HUES64 (cell line): ENCODE data around the gene EPHA3.

ENCODE experiments used
- H3K27ac ChIP-seq: 2 replicates; pipeline ENCODE4 v1.7.0; 2013; ENCODE audit warnings: low read depth, low read length, inconsistent platforms
- H3K27me3 ChIP-seq: 2 replicates; pipeline ENCODE4 v1.6.1; 2013; ENCODE audit warnings: mild to moderate bottlenecking, low read length; ENCODE audit not compliant: insufficient read depth
- H3K36me3 ChIP-seq: 2 replicates; pipeline ENCODE4 v1.6.1; 2013; ENCODE audit warnings: mild to moderate bottlenecking, low read length; ENCODE audit not compliant: insufficient read depth
- H3K4me1 ChIP-seq: 2 replicates; pipeline ENCODE4 v1.6.1; 2013; ENCODE audit warnings: mild to moderate bottlenecking, low read length, moderate library complexity; ENCODE audit not compliant: insufficient read depth
- H3K4me3 ChIP-seq: 2 replicates; pipeline ENCODE4 v1.5.1; 2013; ENCODE audit warnings: mild to moderate bottlenecking, low read length, moderate library complexity
- H3K9ac ChIP-seq: 2 replicates; pipeline ENCODE4 v1.6.1; 2013; ENCODE audit warnings: mild to moderate bottlenecking, low read depth, low read length
- H3K9me3 ChIP-seq: 2 replicates; pipeline ENCODE4 v1.6.1; 2013; ENCODE audit warnings: low read depth, low read length; ENCODE audit not compliant: insufficient read depth
- WGBS: fragments of 150-250, 120-280 bp; methylation state at CpG from one replicate; pipeline ENCODE4 v1.1.7; 2013; ENCODE audit warnings: missing lambda C conversion rate; 5-methylcytosine and 5-hydroxymethylcytosine counted together

The EPHA3 gene

GRCh38 chr3:89234620-89235019, 127.2 kb downstream of the EPHA3 start:
- Histone ChIP-seq H3K9ac (no peak overlapping the region), H3K27ac (no peak overlapping the region), H3K4me3 (no peak overlapping the region), H3K4me1 (peaks cover 10% of the 10 kb centered on the region), H3K9me3 (no peaks in the 10 kb centered on the region), H3K27me3 (no peaks in the 10 kb centered on the region), H3K36me3 (no peaks in the 10 kb centered on the region)

GRCh38 chr3:89238846-89239245, 131.4 kb downstream of the EPHA3 start:
- WGBS = 96% methylated on average over 2 of the region's 2 CpGs
- Histone ChIP-seq H3K27me3 (no peaks in the 10 kb centered on the region), H3K9me3 (no peaks in the 10 kb centered on the region), H3K27ac (no peak overlapping the region), H3K4me3 (no peak overlapping the region), H3K4me1 (peaks cover 12% of the 10 kb centered on the region), H3K36me3 (no peaks in the 10 kb centered on the region), H3K9ac (no peak overlapping the region)

GRCh38 chr3:89239774-89240173, 132.4 kb downstream of the EPHA3 start:
- no peaks in the 10 kb centered on the region for H3K9me3 ChIP-seq
- no CpG with 5 or more reads among the region's 1 CpG for WGBS

DNA sequence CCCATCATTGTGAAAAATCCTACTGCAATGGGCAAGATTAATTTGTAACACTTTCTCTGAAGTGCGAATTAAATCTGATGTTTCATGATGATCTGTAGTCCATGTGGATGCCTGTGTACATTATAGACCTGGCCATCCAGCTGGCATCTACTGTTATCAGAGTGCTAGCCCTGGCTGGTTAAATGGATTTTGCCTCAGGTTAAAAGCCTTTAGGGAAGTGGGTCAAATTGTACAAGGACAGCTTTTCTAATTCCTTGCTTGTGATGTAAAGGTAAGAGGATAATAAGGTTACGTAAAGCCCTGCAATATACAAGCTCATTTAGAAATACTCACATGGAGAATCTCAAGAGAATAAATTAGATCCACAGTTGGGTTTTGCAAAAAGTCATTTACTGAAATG, 138.2 kb downstream of the EPHA3 start:
- Histone ChIP-seq H3K27ac (peak overlapping the region; percentile 83), H3K9ac (no peak overlapping the region), H3K27me3 (no peaks in the 10 kb centered on the region), H3K4me1 (peaks cover 23% of the 10 kb centered on the region), H3K4me3 (no peak overlapping the region), H3K36me3 (no peaks in the 10 kb centered on the region), H3K9me3 (no peaks in the 10 kb centered on the region)
- WGBS = 96% methylated on average over 1 of the region's 2 CpGs

More at GRCh38 chr3:89239774-89240173, 132.4 kb downstream of the EPHA3 start:
- Histone ChIP-seq H3K9ac (no peak overlapping the region), H3K4me1 (peaks cover 13% of the 10 kb centered on the region), H3K27ac (no peak overlapping the region), H3K4me3 (no peak overlapping the region), H3K36me3 (no peaks in the 10 kb centered on the region), H3K27me3 (no peaks in the 10 kb centered on the region)

GRCh38 chr3:89246326-89246725, 138.9 kb downstream of the EPHA3 start:
- H3K9ac ChIP-seq = no peak overlapping the region
- WGBS = no CpG with 5 or more reads among the region's 1 CpG
- no peak overlapping the region for H3K4me3 ChIP-seq
- no peaks in the 10 kb centered on the region for H3K36me3 ChIP-seq
- no peaks in the 10 kb centered on the region for H3K27me3 ChIP-seq
- no peaks in the 10 kb centered on the region for H3K9me3 ChIP-seq
- peak overlapping the region; percentile 83; the same call in 1 of the 2 replicates for H3K27ac ChIP-seq
- H3K4me1 ChIP-seq = peaks cover 22% of the 10 kb centered on the region

GRCh38 chr3:89250742-89251141, 143.3 kb downstream of the EPHA3 start:
- no peak overlapping the region for H3K27ac ChIP-seq

DNA sequence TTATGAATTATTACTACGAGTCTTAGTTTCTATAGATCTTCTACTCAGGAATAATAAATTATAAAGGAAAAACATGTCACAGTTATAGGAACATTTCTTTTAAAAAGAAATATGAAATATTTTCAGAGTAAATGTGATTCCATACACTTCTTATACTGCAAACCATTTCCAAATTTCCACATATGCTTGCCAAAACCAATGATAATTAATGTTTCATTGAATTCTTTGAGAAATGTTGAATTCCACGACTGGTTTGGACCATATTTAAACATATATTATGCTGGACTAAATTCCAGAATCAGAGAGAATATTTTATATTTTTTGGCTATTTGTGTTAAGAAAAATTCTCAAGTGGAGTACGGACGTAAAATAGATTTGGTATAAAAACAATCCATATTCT, 144.6 kb downstream of the EPHA3 start:
- WGBS = 100% methylated on average over 1 of the region's 4 CpGs

More at GRCh38 chr3:89250742-89251141, 143.3 kb downstream of the EPHA3 start:
- no peak overlapping the region for H3K9ac ChIP-seq
- WGBS = no CpG with 5 or more reads among the region's 1 CpG
- no peaks in the 10 kb centered on the region for H3K9me3 ChIP-seq
- peaks cover 13% of the 10 kb centered on the region for H3K4me1 ChIP-seq
- H3K36me3 ChIP-seq = no peaks in the 10 kb centered on the region
- no peak overlapping the region for H3K4me3 ChIP-seq
- no peaks in the 10 kb centered on the region for H3K27me3 ChIP-seq

GRCh38 chr3:89252860-89253259, 145.4 kb downstream of the EPHA3 start:
- Histone ChIP-seq H3K4me1 (no peaks in the 10 kb centered on the region), H3K27me3 (no peaks in the 10 kb centered on the region), H3K9me3 (no peaks in the 10 kb centered on the region), H3K27ac (no peak overlapping the region), H3K4me3 (no peak overlapping the region), H3K36me3 (no peaks in the 10 kb centered on the region), H3K9ac (no peak overlapping the region)
- WGBS = 96% methylated on average over 2 of the region's 2 CpGs

More for the DNA sequence above, 144.6 kb downstream of the EPHA3 start:
- Histone ChIP-seq H3K27me3 (no peaks in the 10 kb centered on the region), H3K9me3 (no peaks in the 10 kb centered on the region), H3K36me3 (no peaks in the 10 kb centered on the region), H3K9ac (no peak overlapping the region), H3K27ac (no peak overlapping the region), H3K4me3 (no peak overlapping the region), H3K4me1 (peaks cover under 1% of the 10 kb centered on the region; the same call in 1 of the 2 replicates)

GRCh38 chr3:89256395-89256794, 149.0 kb downstream of the EPHA3 start:
- H3K27me3 ChIP-seq = no peaks in the 10 kb centered on the region
- 97% methylated on average over 6 of the region's 7 CpGs for WGBS
- no peaks in the 10 kb centered on the region for H3K36me3 ChIP-seq
- no peak overlapping the region for H3K4me3 ChIP-seq
- H3K9me3 ChIP-seq = no peaks in the 10 kb centered on the region
- H3K27ac ChIP-seq = no peak overlapping the region
- no peak overlapping the region for H3K9ac ChIP-seq
- H3K4me1 ChIP-seq = peaks cover 9% of the 10 kb centered on the region; the same call in 1 of the 2 replicates

GRCh38 chr3:89256882-89257281, 149.5 kb downstream of the EPHA3 start:
- no peak overlapping the region for H3K27ac ChIP-seq
- H3K27me3 ChIP-seq = no peaks in the 10 kb centered on the region
- H3K36me3 ChIP-seq = no peaks in the 10 kb centered on the region
- 93% methylated on average over 2 of the region's 2 CpGs for WGBS
- H3K9ac ChIP-seq = no peak overlapping the region
- no peaks in the 10 kb centered on the region for H3K9me3 ChIP-seq
- no peak overlapping the region for H3K4me3 ChIP-seq
- peaks cover 10% of the 10 kb centered on the region; the same call in 1 of the 2 replicates for H3K4me1 ChIP-seq

GRCh38 chr3:89260721-89261120, 153.3 kb downstream of the EPHA3 start:
- Histone ChIP-seq H3K27ac (no peak overlapping the region), H3K4me1 (peaks cover 26% of the 10 kb centered on the region; the same call in 1 of the 2 replicates), H3K9ac (no peak overlapping the region), H3K27me3 (no peaks in the 10 kb centered on the region), H3K4me3 (no peak overlapping the region), H3K9me3 (no peaks in the 10 kb centered on the region), H3K36me3 (no peaks in the 10 kb centered on the region)
- WGBS = 78% methylated on average over 1 of the region's 1 CpG

DNA sequence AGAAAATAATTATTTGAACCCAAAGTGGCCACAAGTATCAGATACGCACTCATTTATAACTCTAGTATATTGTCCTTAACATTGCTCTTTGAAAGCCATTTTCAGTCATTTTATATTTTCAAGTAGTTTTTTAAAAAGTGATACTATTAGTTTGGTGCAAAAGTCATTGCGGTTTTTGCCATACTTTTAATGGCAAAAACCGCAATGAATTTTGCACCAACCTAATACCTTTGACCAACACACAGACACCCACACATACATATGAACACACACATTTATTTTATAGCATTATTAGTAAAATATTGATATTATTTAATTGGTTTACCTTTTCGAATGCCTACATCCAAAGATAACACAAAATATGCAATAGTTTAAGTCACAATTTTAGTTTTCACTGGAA, 154.3 kb downstream of the EPHA3 start:
- no peak overlapping the region for H3K9ac ChIP-seq
- H3K36me3 ChIP-seq = no peaks in the 10 kb centered on the region
- 88% methylated on average over 3 of the region's 4 CpGs for WGBS
- H3K4me3 ChIP-seq = no peak overlapping the region
- H3K27ac ChIP-seq = no peak overlapping the region
- H3K4me1 ChIP-seq = peaks cover 33% of the 10 kb centered on the region; the same call in 1 of the 2 replicates
- no peaks in the 10 kb centered on the region for H3K9me3 ChIP-seq
- no peaks in the 10 kb centered on the region for H3K27me3 ChIP-seq
